Astrocyte (in vitro differentiated cells and primary cell): ENCODE data around the gene CRYL1.

ENCODE experiments used
- CTCF ChIP-seq: IDR thresholded peaks from 2 replicates; pipeline ENCODE4 v1.5.1; 2011; ENCODE audit warnings: low read depth, mild to moderate bottlenecking, inconsistent platforms, low read length, moderate library complexity; ENCODE audit not compliant: insufficient read depth
- EZH2 ChIP-seq: IDR thresholded peaks from 2 replicates; pipeline ENCODE4 v1.6.1; 2012; ENCODE audit warnings: mild to moderate bottlenecking, low read length, inconsistent platforms; ENCODE audit not compliant: insufficient read depth

GRCh38 chr13:20425819-20426219 is 99.8 kb downstream of the CRYL1 start:
- no peak for TF ChIP-seq CTCF
- TF ChIP-seq EZH2, result no peak
